GM19438 (cell line): ENCODE data around the gene GPC6.
"Not testable (repeated sequence)": the region's sequence is repeated elsewhere in the genome, so short reads cannot be mapped to it uniquely, and the experiment has no call there.

Experiments used
- ATAC-seq: cut with Tn5 transposase; IDR thresholded peaks from one replicate; pipeline ENCODE4 v1.9.1; 2021; ENCODE audit warnings: low read depth; ENCODE audit not compliant: unreplicated experiment

GPC6 gene

GRCh38 chr13:94342436-94343242 is 1116.0 kb downstream of the GPC6 start:
- no peak for ATAC-seq

GRCh38 chr13:94343243-94343585 is 1116.6 kb downstream of the GPC6 start:
- no peak for ATAC-seq

GRCh38 chr13:94343687-94344086 is 1117.1 kb downstream of the GPC6 start:
- ATAC-seq: not testable (repeated sequence)

- ATAC-seq: no peak
Measured at GRCh38 chr13:94344126-94344818, 1117.7 kb downstream of the GPC6 start.

- ATAC-seq: no peak
Measured at GRCh38 chr13:94345374-94346195, 1119.0 kb downstream of the GPC6 start.

- ATAC-seq: no peak
Measured at GRCh38 chr13:94346261-94347019, 1119.8 kb downstream of the GPC6 start.

- ATAC-seq: no peak
Measured at GRCh38 chr13:94351292-94351990, 1124.8 kb downstream of the GPC6 start.

GRCh38 chr13:94352057-94352456 is 1125.5 kb downstream of the GPC6 start:
- no peak for ATAC-seq

GRCh38 chr13:94353167-94353710 is 1126.6 kb downstream of the GPC6 start:
- no peak for ATAC-seq

- ATAC-seq: no peak
Measured at GRCh38 chr13:94359875-94360274, 1133.3 kb downstream of the GPC6 start.

- peak; percentile 99 for ATAC-seq
Measured at GRCh38 chr13:94362411-94362909, 1135.9 kb downstream of the GPC6 start.

GRCh38 chr13:94366677-94367076 is 1140.1 kb downstream of the GPC6 start:
- no peak for ATAC-seq

GRCh38 chr13:94369972-94370436 is 1143.4 kb downstream of the GPC6 start:
- ATAC-seq: no peak

- ATAC-seq: no peak
Measured at GRCh38 chr13:94371855-94372254, 1145.2 kb downstream of the GPC6 start.

GRCh38 chr13:94382517-94382916 is 1155.9 kb downstream of the GPC6 start:
- no peak for ATAC-seq

- no peak for ATAC-seq
Measured at GRCh38 chr13:94382960-94383359, 1156.4 kb downstream of the GPC6 start.

GRCh38 chr13:94384231-94384905 is 1157.8 kb downstream of the GPC6 start:
- no peak for ATAC-seq

- no peak for ATAC-seq
Measured at GRCh38 chr13:94387047-94387446, 1160.4 kb downstream of the GPC6 start.
